Measurements from ENCODE around the gene BPHL.
A peak's percentile ranks its signal among the peaks of the same experiment; 100 is the strongest.
"Not testable (repeated sequence)": the region's sequence is repeated elsewhere in the genome, so short reads cannot be mapped to it uniquely, and the experiment has no call there.

BPHL gene

DNA sequence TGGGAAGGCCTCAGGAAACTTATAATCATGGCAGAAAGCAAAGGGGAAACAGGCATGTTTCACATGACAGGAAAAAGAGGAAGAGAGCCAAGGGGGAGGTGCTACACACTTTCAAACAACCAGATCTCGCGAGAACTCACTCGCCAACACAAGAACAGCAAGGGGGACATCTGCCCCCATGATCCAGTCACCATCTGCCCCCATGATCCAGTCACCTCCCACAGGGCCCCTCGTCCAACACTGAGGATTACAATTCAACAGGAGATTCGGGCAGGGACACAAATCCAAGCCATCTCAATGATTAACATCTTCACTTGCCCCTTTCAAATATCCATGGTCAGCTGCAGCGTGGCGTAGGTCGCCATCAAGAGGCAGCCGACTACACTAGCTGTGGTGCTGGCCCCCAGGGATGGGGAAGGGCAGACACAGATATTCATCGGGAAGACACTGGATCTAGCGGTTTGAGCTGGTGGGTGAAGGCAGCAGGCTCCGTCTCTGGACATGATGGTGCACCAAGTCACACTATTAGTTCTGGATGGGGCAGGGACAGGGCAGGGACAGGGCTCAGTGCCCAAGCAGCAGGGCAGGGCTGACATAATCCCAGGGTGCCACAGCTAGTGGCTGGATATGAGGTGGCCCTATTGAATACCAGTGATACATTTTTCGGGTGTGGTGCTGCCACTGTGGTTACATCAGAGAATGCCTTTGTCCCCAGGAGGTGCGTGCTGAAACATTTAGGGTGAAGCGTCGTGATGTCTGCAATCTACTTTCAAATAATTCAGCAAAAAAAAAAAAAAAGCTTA is 77.4 kb downstream of the BPHL start:
- in situ Hi-C loops (cut with HindIII; ENCODE audit: low pct_ligation_motif_present, low pct_unique_long_range_greater_than_20kb, low sequenced_read_pairs), result no loop called here
- peak; percentile 10 for DNase-seq

DNA sequence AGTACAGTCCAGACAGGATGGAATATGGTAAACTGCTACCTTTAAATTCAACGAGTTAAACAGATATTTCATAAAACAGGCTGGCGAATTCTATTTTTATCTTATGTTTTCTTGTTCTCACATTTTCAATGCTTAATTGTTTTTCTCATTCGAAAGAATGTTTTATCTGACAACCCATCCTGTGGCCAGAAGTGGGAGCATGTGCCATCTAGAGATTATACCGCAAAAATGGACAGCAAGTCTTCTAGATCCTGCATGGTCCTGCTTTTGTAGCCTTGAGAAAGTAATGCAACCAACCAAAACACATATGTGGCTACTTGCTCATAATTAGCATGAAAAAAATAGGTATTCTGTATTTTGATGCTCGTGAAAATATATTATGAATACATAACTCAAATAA is 78.3 kb downstream of the BPHL start:
- no peak for DNase-seq
- in situ Hi-C loops (cut with HindIII; ENCODE audit: low pct_ligation_motif_present, low pct_unique_long_range_greater_than_20kb, low sequenced_read_pairs), result no loop called here

DNA sequence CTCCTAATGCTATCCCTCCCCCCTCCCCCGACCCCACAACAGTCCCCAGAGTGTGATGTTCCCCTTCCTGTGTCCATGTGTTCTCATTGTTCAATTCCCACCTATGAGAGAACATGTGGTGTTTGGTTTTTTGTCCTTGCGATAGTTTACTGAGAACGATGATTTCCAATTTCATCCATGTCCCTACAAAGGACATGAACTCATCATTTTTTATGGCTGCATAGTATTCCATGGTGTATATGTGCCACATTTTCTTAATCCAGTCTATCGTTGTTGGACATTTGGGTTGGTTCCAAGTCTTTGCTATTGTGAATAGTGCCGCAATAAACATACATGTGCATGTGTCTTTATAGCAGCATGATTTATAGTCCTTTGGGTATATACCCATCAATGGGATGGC is 79.2 kb downstream of the BPHL start:
- in situ Hi-C loops (cut with HindIII; ENCODE audit: low pct_ligation_motif_present, low pct_unique_long_range_greater_than_20kb, low sequenced_read_pairs); DNase-seq: not testable (repeated sequence)

DNA sequence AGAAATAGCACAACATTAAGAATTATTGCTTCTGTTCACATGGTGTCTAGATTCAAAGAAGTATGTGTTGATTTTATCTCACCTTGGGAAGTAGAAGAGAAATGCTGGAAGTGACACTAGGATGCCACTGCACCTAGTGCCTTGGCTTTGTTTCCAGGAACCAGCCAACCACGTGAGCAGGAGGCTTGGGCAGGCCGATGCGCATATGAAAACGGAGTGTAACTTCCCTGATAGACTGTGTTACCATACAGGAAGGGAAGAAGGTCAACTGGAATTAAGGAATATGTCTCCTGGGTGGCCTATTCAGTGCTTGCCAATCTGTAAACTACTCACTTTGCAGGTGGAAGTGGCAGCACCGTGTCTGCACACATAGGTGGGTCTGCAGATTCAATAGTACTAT is 80.9 kb downstream of the BPHL start:
- in situ Hi-C loops (cut with HindIII; ENCODE audit: low pct_ligation_motif_present, low pct_unique_long_range_greater_than_20kb, low sequenced_read_pairs), result no loop called here

DNA sequence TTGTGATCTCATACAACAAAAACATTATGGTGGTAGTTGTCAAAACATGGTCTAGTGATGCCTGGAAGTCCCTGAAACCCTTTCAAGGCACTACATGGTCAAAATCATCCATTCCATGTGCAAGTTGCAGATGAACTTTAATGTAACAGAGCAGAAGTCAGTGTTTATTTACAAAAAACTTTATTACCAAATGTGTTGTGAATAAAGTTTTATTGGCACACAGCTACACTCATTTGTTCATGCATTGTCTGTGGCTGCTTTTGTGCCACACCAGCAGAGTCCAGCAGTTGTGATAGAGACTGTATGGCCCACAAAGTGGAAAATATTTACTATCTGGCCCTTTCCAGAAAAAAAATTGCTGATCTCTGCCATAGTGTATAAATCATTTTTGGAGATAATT is 82.2 kb downstream of the BPHL start:
- in situ Hi-C loops (cut with HindIII; ENCODE audit: low pct_ligation_motif_present, low pct_unique_long_range_greater_than_20kb, low sequenced_read_pairs), result no loop called here

More for the DNA sequence above, 80.9 kb downstream of the BPHL start:
- no peak for DNase-seq

DNA sequence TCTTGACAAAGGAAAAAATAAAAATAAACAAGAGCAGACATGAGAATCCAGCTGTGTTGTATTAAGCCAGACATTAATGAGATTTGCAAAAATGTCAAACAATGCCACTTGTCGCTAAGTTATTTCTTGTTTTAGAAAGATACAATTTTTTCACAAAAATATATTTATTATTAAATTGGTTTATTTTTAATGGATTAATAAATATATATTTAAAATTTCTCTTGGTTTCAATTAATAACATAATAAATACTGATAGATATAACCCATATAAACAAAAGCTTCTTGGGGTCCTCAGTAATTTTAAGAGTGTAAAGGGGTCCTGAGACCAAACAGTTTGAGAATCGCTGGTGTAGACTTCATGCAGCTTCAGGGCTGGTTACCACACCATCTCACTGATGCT is 82.9 kb downstream of the BPHL start:
- in situ Hi-C loops (cut with HindIII; ENCODE audit: low pct_ligation_motif_present, low pct_unique_long_range_greater_than_20kb, low sequenced_read_pairs), result no loop called here
- DNase-seq, result no peak

More for the DNA sequence above, 82.2 kb downstream of the BPHL start:
- DNase-seq, result no peak

All from ACHN (cell line).